ENCODE results near the gene FDXACB1. TPM values are rescaled to one million over a fixed set of nuclear protein-coding genes. Genes with fewer than 3 reads are reported as not detected.

The FDXACB1 gene
- total RNA-seq, 1 donor from 2014 or later = 3.7 TPM

GRCh38 chr11:111878385-111878848 is 548 bp downstream of the FDXACB1 start:
- DNase-seq (ENCODE audit: low read depth) = no peak

DNA sequence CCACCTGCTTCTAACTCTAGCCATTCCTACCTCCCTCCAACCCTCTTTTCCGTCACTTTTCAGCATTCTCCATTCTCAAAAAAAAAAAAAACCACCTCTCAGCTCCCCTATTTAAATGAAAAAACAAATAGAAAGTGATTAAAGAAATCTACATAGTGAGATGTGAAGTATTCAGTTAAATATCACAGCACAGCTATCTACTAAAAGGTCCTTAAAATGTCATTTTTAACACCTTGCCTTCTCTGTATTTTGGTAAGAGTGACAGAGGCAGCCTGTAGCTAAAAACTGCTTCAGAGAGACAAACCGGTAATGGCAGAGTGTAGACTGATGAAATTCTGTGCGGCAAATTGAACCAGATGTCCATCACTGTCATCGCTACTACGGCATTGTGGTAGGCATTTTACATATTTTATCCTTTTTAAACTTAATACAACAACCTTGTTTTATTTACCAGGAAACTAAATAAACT is 7.2 kb downstream of the FDXACB1 start:
- no peaks in the 10 kb centered on the region for H3K36me3 ChIP-seq (ENCODE audit: control insufficient read depth, insufficient read depth, low read length)
- H3K4me3 ChIP-seq (ENCODE audit: low read depth, low read length) = peak overlapping the region; percentile 62
- no peak for DNase-seq (ENCODE audit: low read depth)
- no peak for TF ChIP-seq CTCF (IDR thresholded peaks at IDR 0.05; ENCODE audit: insufficient read depth, low read length, poor library complexity, severe bottlenecking)
- H3K27me3 ChIP-seq (ENCODE audit: control insufficient read depth, insufficient read depth, low read length) = no peaks in the 10 kb centered on the region

More at GRCh38 chr11:111878385-111878848, 548 bp downstream of the FDXACB1 start:
- H3K27me3 ChIP-seq (ENCODE audit: control insufficient read depth, insufficient read depth, low read length) = no peaks in the 10 kb centered on the region
- TF ChIP-seq CTCF (IDR thresholded peaks at IDR 0.05; ENCODE audit: insufficient read depth, low read length, poor library complexity, severe bottlenecking) = no peak
- no peaks in the 10 kb centered on the region for H3K36me3 ChIP-seq (ENCODE audit: control insufficient read depth, insufficient read depth, low read length)
- peak overlapping the region; percentile 75 for H3K4me3 ChIP-seq (ENCODE audit: low read depth, low read length)

DNA sequence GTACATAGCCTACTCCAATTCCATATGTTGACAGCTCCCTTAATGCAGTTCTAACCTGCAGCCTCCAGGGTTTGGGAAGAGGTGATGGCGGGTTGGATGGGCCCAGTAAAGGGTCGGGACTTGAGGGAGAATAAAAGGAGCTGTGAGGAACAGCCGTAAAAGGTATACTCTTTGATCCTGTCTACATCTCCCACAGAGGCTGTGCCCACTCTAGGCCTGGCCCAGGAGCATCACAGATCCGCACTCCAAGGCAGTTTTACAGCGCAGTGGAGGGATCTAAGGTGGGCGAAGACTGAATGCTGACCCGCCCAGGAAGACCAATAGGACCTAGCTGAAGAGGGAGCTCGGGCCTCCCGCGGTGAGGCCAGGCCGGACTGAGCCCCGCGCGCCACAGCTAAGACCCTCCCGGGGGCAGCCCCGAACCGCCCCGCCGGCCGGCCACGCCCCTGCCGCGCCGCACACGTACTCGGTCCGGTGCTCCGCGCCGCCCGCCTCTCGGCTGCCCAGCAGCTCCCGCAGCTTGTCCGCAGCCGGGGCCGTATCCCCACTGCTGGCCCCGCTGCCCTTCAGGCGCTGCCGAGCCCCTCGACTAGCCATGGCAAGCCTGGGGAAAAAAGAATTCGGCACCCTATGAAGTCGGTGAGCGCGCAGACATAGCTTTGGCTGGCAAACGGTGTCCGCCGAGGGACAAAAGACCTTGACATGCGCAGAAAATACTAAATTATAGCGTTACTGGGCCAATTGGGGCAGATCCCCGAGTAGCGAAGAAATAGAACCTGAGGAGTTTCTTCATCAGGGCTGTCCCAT is 7.9 kb downstream of the FDXACB1 start, which contains the start of gene ALG9:
TSS of gene ALG9 (minus strand) at position 696 of the 807 bp plus-strand sequence. CDS start at position 597, 99 bp downstream.
- Histone ChIP-seq H3K4me3 (ENCODE audit: low read depth, low read length) (peak within 1 kb of the TSS; percentile 62), H3K27me3 (ENCODE audit: control insufficient read depth, insufficient read depth, low read length) (no peaks in the 10 kb centered on the region), H3K36me3 (ENCODE audit: control insufficient read depth, insufficient read depth, low read length) (no peaks in the 10 kb centered on the region)
- TF ChIP-seq CTCF (IDR thresholded peaks at IDR 0.05; ENCODE audit: insufficient read depth, low read length, poor library complexity, severe bottlenecking) = peak; percentile 23
- DNase-seq (ENCODE audit: low read depth) = no peak

GRCh38 chr11:111870522-111870885 is 8.5 kb downstream of the FDXACB1 start:
- no peak for TF ChIP-seq CTCF (IDR thresholded peaks at IDR 0.05; ENCODE audit: insufficient read depth, low read length, poor library complexity, severe bottlenecking)
- Histone ChIP-seq H3K4me3 (ENCODE audit: low read depth, low read length) (peak overlapping the region; percentile 62), H3K36me3 (ENCODE audit: control insufficient read depth, insufficient read depth, low read length) (no peaks in the 10 kb centered on the region), H3K27me3 (ENCODE audit: control insufficient read depth, insufficient read depth, low read length) (no peaks in the 10 kb centered on the region)
- no peak for DNase-seq (ENCODE audit: low read depth)

DNA sequence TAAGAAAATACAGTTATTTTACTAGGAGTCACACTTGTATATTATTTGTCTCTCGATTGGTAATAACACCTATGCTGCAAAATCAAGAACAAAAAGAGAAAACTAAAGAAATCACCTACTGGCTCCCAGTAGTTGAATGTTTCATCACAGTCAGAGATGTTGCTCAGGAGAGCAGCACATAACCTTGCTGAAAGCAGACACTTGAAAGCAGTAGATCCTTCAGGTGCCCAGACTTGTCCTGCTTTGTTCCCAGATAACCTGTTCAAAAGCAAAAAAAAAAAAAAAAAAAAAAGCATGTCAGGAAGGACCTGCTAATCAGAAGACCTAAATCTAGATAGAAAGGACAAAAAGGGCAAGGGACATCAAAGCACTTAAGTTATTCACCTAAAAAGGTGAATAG is 8.9 kb downstream of the FDXACB1 start:
- no peak for DNase-seq (ENCODE audit: low read depth)
- H3K4me3 ChIP-seq (ENCODE audit: low read depth, low read length) = no peak overlapping the region
- TF ChIP-seq CTCF (IDR thresholded peaks at IDR 0.05; ENCODE audit: insufficient read depth, low read length, poor library complexity, severe bottlenecking) = no peak
- H3K36me3 ChIP-seq (ENCODE audit: control insufficient read depth, insufficient read depth, low read length) = no peaks in the 10 kb centered on the region
- no peaks in the 10 kb centered on the region for H3K27me3 ChIP-seq (ENCODE audit: control insufficient read depth, insufficient read depth, low read length)
